Hair follicle dermal papilla cell (primary cell): ENCODE data around the gene GFRAL. TPM values are rescaled to one million over a fixed set of nuclear protein-coding genes. Genes with fewer than 3 reads are reported as not detected.

Experiments used
- total RNA-seq: library from RNA; depleted of rRNA; stranded (reverse); fragments of >200 nt; gene quantifications from 2 replicates; pipeline ENCODE4 v1.2.3, GENCODE V29; 2012

Gene GFRAL
- not detected in 2 replicates for total RNA-seq

GRCh38 chr6:55327169-55327568 is at the start of gene GFRAL:
GFRAL (plus strand) TSS chr6:55327469; CDS start chr6:55327555, 86 bp downstream.

Other genes with a start within 250 kb of the GFRAL start
- not detected in 2 replicates for gene HCRTR2, start 153.0 kb upstream of the GFRAL start, total RNA-seq